HS-27A (cell line): Measurements from ENCODE around the gene APC2.

ENCODE experiments used
- DNase-seq: peaks from one replicate; pipeline ENCODE4 v3.0.0-alpha.2; 2012; ENCODE audit warnings: low read depth, missing footprints

The APC2 gene, protein sequence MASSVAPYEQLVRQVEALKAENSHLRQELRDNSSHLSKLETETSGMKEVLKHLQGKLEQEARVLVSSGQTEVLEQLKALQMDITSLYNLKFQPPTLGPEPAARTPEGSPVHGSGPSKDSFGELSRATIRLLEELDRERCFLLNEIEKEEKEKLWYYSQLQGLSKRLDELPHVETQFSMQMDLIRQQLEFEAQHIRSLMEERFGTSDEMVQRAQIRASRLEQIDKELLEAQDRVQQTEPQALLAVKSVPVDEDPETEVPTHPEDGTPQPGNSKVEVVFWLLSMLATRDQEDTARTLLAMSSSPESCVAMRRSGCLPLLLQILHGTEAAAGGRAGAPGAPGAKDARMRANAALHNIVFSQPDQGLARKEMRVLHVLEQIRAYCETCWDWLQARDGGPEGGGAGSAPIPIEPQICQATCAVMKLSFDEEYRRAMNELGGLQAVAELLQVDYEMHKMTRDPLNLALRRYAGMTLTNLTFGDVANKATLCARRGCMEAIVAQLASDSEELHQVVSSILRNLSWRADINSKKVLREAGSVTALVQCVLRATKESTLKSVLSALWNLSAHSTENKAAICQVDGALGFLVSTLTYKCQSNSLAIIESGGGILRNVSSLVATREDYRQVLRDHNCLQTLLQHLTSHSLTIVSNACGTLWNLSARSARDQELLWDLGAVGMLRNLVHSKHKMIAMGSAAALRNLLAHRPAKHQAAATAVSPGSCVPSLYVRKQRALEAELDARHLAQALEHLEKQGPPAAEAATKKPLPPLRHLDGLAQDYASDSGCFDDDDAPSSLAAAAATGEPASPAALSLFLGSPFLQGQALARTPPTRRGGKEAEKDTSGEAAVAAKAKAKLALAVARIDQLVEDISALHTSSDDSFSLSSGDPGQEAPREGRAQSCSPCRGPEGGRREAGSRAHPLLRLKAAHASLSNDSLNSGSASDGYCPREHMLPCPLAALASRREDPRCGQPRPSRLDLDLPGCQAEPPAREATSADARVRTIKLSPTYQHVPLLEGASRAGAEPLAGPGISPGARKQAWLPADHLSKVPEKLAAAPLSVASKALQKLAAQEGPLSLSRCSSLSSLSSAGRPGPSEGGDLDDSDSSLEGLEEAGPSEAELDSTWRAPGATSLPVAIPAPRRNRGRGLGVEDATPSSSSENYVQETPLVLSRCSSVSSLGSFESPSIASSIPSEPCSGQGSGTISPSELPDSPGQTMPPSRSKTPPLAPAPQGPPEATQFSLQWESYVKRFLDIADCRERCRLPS (N-terminal part only)

DNA sequence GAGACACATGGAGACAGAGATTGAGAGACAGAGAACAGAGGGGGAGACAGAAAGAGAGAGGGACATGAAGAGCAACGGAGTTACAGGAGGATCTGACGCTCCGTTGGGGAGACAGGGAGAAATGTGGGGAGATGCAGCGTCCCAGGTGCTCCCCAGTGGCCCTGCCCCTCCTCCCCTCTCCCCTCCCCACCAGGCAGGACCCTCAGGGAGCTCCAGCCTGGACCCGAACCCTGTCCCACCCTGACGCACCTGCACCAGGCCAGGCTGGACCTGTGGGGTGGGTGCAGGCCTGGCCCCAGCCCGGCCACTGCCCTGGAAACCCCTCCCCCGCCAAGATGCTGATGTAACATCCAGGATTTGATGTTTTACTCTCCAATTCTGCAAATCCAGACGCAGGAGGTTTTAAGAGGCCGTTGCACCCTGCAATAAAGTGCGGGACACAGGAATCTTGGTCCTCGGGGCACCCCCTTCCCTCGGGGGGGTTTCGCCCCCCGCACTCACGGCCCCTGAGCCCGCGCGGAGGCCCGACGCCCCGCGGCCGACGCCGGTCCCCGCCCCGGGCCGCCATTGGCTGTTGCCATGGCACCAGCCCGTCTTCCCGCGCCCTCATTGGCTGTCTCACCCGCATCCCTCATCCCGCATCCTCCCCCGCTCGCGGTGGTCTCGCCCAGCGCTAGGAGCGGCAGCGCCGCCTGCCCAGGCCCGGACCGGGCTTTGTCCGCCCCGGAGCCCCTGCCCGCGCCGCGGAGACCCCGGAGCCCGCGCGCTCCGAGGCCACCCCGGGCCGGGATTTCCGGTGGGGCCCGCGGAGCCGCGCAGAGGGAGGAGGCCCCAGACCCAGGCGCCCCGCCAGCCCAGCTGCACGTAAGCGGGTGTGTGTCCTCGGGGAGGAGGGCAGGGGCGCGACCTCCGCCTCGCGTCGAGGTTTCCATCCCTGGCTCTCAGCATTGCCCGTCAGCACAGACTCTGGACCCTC lies at the start of gene APC2:
APC2 (plus strand) TSS at position 655 of the 976 bp plus-strand sequence. CDS start 2,881 bp downstream, outside the sequence.
- DNase-seq, result no peak

DNA sequence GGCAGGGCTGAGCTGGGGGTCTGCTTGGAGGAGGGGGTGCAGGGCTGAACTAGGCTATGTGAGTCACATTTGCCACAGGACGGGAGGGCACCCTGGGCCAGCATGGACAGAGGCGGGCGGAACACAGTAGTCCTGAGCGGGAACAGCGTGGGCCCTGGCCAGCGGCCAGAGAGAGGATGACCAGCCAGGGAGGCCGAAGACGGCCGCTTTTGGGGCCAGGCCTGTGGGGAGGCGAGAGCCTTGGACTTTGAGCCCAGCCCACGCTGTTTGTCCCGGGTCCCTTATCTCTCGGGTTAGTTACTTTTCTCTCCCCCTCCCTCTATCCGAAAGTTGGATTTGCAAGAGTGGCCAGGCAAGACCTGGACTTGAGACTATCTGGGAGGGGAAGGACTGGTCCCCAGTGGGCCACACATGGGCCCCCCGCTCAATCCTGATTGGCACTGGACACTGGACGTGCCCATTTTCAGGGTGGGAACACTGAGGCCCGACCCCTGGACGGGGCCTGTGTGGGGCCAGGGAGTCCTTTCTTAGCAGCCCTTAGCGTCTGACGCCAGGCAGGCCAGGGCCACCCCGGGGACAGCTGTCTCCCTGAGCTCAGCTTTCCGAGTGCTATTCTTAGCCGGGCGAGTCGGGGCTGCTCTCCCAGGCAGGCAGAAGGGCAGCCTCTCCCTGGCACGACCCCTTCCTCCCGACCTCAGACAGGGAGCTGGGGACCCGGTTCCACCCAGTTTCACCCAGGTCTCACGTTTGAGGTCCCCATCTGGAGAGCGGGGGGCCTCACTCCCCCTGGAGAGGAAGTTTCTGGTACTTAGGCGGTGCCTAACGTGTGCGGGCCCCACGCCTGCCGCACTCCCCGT lies 49.4 kb upstream of the APC2 start:
- DNase-seq, result no peak

DNA sequence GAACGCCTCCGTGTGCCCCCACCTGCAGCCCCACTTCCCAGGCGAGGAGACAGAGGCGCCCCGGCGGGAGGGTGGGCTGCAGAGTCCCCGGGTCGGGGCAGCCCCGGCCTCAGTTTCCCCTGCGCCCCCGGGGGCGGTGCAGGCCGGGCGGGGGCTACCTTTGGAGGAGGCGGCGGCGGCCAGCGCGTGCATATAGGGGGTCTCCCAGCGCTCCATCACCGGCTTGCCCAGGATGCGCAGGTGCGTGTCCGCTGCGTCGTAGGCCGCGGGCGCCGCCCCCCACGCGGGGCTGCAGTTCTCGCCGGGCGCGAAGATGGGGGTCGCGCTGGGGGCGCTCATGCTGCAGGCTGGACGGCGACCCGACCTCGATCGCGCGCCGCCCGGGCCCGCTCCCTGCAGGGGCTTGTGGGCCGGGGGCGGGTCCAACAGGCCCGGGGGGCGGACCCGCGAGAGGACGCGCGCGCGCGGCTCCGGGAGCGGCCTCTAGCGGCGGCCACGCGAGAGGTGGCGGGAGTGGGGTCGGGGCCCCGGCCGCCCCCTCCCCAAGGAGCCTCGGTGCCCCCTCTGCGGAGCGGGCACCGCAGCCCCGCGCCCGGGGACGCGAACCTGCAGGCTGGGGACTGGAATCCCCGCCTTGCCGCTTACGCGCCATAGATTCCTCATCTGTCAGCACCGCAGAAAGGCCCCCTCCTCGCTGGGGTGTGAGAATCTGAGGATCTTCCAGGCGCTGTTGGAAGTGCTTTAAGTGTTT lies 48.6 kb upstream of the APC2 start, which contains the start of gene GAMT:
GAMT (minus strand) TSS at position 405 of the 751 bp plus-strand sequence; CDS start at position 339, 66 bp downstream.
- DNase-seq, result no peak

DNA sequence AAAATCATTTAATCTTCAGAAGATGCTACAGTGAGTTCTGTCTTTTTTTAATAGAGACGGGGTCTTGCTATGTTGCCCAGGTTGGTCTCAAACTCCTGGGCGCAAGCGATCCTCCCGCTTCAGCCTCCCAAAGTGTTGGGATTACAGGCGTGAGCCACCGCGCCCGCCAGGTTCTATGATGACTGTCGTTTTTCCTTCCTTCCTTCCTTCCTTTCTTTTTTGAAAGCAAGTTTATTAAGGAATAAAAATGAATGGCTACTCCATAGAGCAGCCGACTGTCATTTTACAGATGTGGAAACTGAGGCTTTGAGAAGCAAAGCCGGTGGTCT lies 48.1 kb upstream of the APC2 start:
- DNase-seq, result no peak

DNA sequence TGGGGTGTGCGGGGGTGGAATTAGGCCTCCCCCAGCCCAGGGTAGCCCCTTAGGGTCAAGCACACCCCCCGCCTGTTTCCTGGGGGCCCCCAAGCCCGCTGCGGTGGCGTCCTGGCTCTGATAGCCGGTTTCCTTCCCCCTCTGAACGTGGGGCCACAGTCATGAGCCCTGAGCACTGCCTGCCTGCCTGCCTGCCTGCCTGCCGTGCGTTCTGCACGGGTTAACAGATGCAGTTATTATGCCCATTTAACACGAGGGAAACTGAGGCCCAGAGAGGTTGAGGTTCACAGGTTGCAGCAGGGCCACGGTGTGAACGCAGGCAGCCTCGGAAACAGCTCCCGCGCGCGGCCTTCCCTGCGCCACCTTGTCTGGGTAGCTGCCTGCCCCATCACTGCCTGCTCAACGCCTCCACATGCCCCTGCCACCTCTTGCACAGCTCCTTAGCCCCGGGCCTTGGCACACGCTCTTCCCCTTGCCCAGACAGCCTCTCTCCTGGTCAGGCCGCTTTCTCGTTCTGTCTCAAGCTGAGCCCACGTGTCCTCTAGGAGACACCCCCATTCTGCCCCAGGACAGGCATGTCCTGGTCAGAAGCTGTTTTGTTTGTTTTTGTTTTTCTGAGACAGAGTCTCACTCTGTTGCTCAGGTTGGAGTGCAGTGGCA lies 47.4 kb upstream of the APC2 start:
- no peak for DNase-seq

DNA sequence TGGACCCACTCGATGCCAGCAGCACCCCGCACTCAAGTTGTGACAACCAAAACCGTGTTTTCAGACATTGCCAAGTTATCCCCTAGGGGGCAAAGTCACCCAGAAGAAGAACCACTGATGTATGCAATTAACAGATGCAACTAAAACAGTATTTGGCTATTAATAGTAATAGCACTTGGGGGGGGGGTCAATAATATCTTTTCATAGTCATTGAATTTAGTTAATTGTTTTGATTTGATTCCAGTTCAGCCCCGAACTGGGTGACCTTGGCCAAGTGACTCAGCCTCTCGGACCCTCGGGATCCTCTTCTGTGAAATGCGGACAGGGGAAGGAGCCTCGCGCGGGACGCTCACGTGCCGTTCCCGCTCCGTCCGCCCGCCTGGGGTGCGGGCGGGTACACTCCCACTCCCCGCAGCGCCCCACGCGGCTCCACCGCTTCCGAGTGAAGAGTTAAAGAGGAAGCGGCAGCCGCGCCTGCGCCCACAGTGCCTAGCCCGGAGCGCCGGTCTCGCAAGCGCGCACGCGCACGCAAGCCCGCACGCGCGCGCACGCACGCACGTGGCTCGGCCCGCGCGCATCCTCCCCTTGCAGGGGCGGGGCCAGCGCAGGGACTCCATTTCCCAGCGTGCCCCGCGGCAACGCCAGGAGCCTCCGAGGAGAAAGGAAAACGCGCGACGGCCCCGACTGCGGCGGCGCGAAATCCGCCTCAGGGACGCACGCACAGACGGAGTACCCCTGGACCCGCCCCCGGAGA lies 43.0 kb upstream of the APC2 start:
- DNase-seq, result peak; percentile 87

DNA sequence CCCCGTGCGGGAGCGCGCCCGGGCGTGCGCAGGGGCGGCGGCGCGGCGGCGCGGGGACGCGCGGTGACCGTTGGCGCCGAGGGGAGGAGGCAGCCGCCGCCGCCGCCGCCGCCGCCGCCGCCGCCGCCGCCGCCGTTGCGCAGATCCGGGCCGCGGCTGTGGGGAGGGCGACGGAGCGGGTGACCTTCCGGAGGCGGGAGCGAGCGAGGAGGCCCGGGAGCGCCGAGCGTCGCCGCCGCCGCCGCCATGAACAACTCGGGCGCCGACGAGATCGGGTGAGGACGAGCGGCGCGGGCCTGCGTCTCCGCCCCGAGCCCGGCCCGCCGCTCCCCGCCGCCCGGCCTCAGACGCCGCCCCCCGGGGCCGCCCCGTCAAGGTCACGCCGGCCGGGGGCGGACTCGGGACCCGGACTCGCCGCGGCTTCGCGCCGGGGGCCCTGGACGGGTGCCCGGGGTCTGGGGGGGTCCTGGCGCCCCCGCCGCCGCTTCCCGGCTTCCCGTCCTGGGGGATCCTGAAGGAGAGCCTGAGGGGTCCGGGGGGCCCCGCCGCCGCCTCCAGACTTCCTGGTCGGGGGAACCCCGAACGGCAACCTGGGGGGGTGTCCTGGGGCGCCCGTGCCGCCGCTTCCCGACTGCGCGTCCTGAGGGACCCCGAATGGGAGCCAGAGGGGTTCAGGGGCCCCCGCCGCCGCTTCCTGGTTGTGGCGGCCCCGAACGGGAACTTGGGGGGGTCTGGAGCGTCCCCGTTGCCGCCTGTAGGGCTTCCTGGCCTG lies 42.2 kb upstream of the APC2 start, which contains the start of gene DAZAP1:
DAZAP1 (plus strand) TSS at position 59 of the 772 bp plus-strand sequence; CDS start at position 247, 188 bp downstream.
- DNase-seq, result no peak

DNA sequence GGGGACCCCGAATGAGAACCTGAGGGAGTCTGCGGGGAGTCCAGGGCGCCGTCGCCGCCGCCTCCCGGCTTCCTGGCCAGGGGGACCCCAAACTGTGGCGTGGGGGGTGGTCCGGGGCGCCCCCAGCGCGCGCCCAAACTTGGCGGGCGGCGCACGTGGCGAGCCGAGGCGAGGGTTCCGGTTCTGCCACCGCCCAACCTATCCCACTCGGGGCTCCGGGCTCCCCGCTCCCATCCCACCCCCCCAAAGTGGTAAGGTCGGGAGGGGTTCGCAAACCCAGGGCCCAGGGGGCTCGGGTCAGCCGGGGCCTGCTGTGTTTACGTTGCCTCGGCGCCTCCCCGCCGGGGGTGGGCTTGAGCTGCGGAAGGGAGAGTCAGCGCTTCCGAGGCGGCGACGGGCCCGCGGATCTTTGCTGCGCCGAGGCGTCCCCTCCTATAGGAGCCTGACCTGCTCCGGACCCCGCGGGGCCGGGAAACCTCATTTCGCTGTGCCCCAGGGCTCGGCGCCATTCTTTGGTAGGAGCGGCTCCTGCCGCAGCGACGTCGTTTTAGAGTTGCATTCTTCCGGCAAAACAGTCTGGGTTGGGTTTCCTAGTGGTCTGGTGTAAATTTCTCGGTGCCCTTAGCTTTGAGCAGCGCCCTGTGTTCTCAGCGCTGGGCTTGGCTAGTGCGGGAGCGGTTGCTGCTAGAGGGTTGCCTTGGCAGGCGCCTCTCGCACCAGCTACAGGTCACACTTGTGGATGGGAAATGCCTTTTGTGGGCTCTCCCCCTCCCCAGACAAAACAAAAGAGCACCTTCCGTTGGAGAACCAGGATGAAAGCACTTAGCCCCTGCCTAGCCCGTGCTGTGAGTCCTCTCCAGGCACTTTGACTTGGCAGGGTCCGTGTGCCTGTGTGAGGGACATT lies 41.4 kb upstream of the APC2 start:
- DNase-seq, result no peak

DNA sequence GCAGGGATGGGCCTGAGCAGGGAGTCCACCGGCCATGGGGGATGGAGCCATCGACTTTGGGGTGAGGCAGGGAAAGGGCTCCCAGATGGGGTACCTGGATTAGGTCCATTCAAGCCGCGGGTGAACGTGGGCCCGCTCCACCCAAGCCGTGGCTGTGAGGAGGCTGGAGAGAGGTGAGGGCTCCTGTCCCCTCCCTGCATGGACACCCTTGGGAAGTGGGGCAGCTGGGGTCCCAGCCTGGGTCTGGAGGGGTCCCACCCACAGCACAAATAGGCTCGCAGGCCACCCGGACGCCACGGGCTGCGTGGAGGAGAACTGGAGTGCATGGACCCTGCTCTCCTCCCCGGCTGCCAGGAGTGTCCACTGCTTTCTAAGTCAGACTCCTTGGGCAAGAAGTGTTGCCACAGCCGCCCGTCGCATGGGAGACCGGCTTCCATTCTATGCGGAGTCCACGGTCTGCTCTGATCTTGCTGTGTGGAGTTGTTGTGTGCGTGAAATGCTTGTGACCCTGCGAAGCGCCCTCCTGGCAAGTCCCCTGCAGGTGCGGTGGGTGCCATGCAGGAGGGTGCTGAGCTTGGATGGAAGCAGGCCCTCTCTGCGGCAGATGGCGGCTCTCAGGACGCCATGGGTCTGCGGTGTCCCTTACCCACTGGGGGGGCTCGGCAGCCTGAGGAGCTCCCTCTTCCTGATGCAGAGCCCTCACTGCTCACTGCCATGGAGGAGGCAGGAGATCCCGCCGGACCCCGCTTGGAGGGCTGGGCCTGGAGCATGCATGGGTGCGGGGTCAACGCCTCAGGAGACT lies 40.5 kb upstream of the APC2 start:
- no peak for DNase-seq

DNA sequence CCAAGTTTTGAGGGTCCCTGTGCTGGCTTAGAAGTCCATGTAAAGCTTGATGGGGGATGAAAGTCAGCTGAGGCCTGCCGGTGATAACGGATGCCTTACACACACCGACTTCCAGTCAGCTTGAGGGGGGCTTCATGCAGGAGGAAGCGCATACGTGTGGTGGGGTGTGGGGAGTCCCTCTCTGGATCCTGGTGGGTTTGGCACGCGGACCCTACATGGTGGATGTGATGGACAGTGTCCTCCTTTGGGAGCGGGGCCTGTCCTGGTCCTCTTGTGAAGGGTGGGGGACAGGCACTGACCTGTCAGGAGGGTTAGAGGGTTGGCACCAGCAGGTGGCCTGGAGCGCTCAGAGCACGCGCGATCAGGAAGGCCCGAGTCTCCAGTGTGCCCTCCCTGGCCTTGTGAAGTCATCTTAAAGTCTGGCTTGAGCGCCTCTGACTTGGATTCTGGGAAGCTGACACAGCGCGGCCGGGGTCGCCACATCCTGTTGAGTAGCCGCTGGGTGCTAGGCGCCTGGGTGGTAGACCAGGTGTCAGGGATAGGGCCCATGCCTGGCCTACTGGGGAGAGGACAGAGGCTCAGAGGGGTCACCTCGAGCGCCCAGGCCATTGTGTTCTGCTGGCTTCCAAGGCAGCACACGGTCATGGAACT lies 39.7 kb upstream of the APC2 start:
- DNase-seq, result no peak

DNA sequence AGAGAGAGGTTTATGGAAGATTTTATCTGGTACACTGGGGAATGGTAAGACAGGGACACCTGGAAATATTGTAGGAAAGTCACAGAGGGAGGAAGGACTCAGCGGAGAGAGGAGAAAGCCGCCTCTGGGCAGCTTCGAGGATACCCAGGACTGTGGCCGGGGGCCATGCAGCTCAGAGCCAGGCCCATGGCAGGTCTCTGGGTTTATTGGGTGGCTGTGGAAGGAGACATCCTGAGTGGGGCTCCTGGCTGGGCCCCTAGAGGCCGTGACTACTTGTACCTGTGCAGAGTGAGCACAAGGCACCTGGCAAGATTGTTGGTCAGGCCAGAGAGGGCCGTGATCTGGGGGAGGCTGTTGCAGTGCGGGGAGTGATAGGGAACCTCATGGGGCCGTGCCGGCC lies 39.1 kb upstream of the APC2 start:
- DNase-seq, result no peak

DNA sequence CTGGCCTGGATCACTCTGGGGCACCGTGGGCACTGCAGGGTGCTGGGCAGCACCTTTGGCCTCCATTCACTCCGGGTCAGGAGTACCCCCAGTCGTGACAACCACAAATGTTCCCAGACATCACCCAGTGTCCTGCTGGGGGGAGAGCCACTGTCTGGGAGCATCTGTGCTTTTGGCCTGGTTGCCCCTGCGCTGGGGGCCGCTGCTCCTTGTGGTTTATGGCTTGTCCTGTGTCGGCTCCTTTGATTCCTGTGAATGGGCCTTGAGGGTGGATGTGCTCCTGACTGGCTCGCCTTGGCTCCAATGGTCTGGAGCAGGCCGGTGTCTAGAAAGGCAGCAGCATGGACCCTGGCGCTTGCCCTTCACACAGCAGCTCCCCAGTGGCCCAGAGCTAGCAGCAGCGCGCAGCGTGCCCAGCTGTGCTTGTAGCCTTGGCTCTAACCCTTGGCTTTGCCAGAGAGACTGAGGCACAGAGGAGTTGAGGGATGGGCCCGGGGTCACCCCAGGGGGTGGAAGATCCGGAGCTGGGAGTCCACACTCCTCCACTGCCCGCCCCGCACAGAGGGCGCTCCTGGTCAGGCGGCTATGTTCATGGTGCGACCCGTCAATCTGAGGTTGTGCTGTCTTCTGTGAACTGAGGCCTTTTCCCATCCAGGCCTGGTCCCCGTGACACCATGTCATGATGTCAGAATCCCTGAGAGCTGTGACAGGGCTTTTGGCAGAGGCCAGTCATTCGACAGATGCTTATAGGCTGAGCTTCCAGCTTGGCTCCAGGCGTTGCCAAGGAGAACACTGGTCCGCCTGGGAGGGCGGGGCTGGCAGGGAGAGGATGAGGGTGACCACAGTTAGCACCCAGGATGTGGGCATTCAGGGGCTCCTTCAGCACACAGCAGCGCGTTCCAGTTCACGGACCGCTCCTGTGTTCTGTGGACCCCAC lies 38.4 kb upstream of the APC2 start:
- DNase-seq, result no peak

DNA sequence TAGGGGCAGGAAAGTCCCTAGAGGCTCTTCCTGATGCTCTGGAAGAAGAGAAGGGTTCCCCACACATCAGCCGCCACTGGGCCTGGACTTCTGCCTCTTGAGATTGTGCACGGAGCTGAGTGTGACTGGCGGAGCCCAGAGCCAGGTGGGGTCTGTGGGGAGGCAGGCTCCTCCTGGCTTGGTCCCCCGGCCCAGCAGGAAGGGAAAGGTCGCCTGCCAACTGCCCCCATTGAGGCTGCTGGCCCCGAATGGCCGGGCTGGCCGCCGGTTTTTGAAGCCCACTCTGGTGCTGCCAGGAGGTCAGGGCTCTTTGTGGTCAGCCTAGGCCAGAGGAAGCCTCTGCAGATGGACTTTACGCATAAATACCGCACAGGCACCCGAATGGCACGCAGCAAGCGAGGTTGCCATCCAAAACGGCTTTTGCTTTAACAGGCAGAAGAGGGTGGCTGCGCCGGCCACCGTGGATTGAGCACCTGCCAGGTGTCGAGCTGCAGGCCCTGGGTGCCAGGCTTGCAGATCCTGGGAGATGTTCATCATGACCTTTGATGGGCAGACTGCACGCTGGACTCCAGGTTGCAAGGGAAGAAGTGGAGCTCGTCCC lies 37.5 kb upstream of the APC2 start:
- no peak for DNase-seq
